ENCODE measurements around the gene SEMA4C. TPM values are rescaled to one million over a fixed set of nuclear protein-coding genes. Genes with fewer than 3 reads are reported as not detected.

SEMA4C gene, protein sequence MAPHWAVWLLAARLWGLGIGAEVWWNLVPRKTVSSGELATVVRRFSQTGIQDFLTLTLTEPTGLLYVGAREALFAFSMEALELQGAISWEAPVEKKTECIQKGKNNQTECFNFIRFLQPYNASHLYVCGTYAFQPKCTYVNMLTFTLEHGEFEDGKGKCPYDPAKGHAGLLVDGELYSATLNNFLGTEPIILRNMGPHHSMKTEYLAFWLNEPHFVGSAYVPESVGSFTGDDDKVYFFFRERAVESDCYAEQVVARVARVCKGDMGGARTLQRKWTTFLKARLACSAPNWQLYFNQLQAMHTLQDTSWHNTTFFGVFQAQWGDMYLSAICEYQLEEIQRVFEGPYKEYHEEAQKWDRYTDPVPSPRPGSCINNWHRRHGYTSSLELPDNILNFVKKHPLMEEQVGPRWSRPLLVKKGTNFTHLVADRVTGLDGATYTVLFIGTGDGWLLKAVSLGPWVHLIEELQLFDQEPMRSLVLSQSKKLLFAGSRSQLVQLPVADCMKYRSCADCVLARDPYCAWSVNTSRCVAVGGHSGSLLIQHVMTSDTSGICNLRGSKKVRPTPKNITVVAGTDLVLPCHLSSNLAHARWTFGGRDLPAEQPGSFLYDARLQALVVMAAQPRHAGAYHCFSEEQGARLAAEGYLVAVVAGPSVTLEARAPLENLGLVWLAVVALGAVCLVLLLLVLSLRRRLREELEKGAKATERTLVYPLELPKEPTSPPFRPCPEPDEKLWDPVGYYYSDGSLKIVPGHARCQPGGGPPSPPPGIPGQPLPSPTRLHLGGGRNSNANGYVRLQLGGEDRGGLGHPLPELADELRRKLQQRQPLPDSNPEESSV
- 10 to 100 TPM; 82.5 to 92.1 TPM for total RNA-seq
- 76.4 TPM for polyA plus RNA-seq (2013, experiment 1 of 2)
- polyA plus RNA-seq (2013, experiment 2 of 2): 67.9 TPM
- long read RNA-seq, experiment 1, partial matches to known transcripts: 25 of 37 reads
- long read RNA-seq, experiment 1, other reads (novel, unspliced or antisense): 9 of 37 reads
- long read RNA-seq, experiment 2, transcript SEMA4C-201 (15 exons, 3,545 nt): major isoform, 49 of 163 reads
- long read RNA-seq, experiment 2, partial matches to known transcripts: 16 of 163 reads
- long read RNA-seq, experiment 2, other reads (novel, unspliced or antisense): 94 of 163 reads
- long read RNA-seq, experiment 3, partial matches to known transcripts: 24 of 33 reads
- long read RNA-seq, experiment 3, other reads (novel, unspliced or antisense): 8 of 33 reads
- long read RNA-seq, experiment 4, partial matches to known transcripts: 0 of 26 reads
- long read RNA-seq, experiment 4, other reads (novel, unspliced or antisense): 26 of 26 reads

DNA sequence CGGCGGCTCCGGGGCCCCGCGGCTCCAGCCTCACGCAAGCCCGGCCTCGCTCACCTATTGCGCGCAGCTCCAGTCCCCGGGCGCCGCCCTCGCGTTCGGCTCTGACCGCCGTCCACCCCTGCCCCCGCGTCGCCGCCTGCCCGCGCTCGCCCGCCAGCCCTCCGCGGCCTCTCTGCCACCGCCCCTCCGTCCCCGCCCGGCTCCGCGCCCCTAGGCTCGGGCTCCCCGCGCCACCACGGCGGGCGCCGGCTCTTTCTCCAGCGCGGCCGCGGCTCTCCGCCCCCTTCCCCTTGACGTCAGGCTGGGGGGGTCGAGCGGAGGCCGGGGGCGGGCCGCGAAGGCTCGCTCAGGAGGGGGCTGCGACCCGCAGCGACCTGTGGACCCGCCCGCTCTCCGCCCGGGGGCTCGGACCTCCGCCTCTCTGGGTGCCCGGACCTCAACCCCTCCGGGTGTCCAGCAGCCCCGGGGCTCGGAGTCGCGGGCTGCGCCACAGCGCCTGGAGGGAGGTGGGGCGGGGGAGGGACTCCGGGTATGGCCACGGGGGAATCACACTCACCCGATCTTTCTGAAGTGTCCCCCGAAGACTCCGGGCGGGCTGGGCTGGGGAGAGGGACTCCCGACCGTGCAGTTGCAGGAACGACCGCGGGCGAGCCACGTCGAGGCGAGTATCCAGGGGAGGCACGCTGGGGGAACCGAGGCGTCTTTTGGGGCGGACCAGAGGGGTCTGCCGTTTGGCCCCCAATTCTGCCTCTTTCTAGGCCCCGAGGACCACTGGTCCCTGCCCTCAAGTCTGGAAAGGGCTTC lies at the start of gene SEMA4C:
Gene SEMA4C (minus strand): TSS at position 259 of the 804 bp plus-strand sequence. CDS start 2,194 bp downstream, outside the sequence.
- peak within 1 kb of the TSS; percentile 96 for H3K9ac ChIP-seq (ENCODE audit: extremely low read depth, low read length, poor library complexity, severe bottlenecking)
- Mint-ChIP-seq H3K27ac (peak within 1 kb of the TSS; percentile 82), H3K9me3 (no peaks in the 10 kb centered on the region), H3K4me3 (peak within 1 kb of the TSS; percentile 83), H3K36me3 (ENCODE audit: low read depth) (peaks cover 19% of the 10 kb centered on the region), H3K27me3 (ENCODE audit: insufficient read depth) (no peaks in the 10 kb centered on the region), H3K4me1 (peaks cover 40% of the 10 kb centered on the region)
- no peaks in the 10 kb centered on the region for H3K27me3 ChIP-seq (ENCODE audit: control insufficient read depth, insufficient read depth, low read length, poor library complexity, severe bottlenecking)
- TF ChIP-seq, protein P1, sequence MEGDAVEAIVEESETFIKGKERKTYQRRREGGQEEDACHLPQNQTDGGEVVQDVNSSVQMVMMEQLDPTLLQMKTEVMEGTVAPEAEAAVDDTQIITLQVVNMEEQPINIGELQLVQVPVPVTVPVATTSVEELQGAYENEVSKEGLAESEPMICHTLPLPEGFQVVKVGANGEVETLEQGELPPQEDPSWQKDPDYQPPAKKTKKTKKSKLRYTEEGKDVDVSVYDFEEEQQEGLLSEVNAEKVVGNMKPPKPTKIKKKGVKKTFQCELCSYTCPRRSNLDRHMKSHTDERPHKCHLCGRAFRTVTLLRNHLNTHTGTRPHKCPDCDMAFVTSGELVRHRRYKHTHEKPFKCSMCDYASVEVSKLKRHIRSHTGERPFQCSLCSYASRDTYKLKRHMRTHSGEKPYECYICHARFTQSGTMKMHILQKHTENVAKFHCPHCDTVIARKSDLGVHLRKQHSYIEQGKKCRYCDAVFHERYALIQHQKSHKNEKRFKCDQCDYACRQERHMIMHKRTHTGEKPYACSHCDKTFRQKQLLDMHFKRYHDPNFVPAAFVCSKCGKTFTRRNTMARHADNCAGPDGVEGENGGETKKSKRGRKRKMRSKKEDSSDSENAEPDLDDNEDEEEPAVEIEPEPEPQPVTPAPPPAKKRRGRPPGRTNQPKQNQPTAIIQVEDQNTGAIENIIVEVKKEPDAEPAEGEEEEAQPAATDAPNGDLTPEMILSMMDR (conservative IDR thresholded peaks at IDR 0.05): no peak
- 2% methylated on average over 35 to 93 of the region's 93 CpGs for WGBS, 2 experiments (ENCODE audit: insufficient coverage in 1 of 2, insufficient read length in 1 of 2)
- peak; percentile 84 for DNase-seq
- peak within 1 kb of the TSS; percentile 93 for H3K4me3 ChIP-seq (ENCODE audit: low read length)
- no peaks in the 10 kb centered on the region for H3K9me3 ChIP-seq (ENCODE audit: control insufficient read depth, low read length)
- peaks cover 18% of the 10 kb centered on the region for H3K4me1 ChIP-seq (ENCODE audit: control insufficient read depth, insufficient read depth, low read length)
- H3K36me3 ChIP-seq (ENCODE audit: control insufficient read depth, insufficient read depth, low read length): peaks cover 26% of the 10 kb centered on the region
- peak within 1 kb of the TSS; percentile 98 for H3K27ac ChIP-seq (ENCODE audit: low read depth, low read length)

DNA sequence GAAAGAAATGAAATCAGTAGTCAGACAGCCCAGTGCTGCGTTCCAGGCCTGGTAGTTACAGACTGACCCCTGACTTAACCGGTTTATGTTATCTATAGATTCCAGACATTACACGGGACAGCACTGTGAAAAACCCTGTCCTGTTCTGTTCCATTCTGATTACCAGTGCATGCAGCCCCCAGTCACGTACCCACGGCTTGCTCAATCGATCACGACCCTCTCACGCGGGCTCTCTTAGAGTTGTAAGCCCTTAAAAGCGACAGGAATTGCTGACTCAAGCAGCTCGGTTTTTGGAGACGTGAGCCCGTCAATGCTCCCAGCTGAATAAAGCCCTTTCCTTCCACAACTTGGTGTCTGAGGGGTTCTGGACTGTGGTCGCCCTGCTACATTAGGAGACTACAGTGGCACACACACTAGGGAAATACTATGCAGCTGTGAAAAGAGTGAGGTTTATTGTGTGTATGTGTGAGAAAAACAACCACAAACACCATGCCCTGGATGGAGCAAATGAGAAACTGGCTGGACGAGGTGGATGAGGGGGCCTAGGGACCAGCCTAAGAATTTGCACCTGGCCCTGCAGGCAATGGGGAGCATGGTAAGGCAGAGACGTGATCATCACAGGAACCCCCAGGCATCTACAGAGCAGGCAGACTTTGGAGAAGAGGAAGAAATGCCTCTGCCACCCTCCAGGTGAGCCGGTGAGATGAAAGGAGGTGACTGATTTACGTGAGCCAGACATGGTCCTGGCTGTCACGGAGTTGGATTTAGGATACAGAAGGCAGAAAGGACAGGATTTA lies 49.1 kb upstream of the SEMA4C start:
- TF ChIP-seq, protein P1 (conservative IDR thresholded peaks at IDR 0.05): no peak
- H3K4me3 ChIP-seq (ENCODE audit: low read length): no peak overlapping the region
- 91 to 94% methylated on average over 18 to 19 of the region's 19 CpGs for WGBS, 2 experiments (ENCODE audit: insufficient coverage in 1 of 2, insufficient read length in 1 of 2)
- H3K27me3 ChIP-seq (ENCODE audit: control insufficient read depth, insufficient read depth, low read length, poor library complexity, severe bottlenecking): no peaks in the 10 kb centered on the region
- no peak overlapping the region for H3K4me3 Mint-ChIP-seq
- no peaks in the 10 kb centered on the region for H3K9me3 Mint-ChIP-seq
- no peaks in the 10 kb centered on the region for H3K36me3 ChIP-seq (ENCODE audit: control insufficient read depth, insufficient read depth, low read length)
- H3K9me3 ChIP-seq (ENCODE audit: control insufficient read depth, low read length): no peaks in the 10 kb centered on the region
- H3K27me3 Mint-ChIP-seq (ENCODE audit: insufficient read depth): peaks cover 18% of the 10 kb centered on the region
- no peaks in the 10 kb centered on the region for H3K4me1 ChIP-seq (ENCODE audit: control insufficient read depth, insufficient read depth, low read length)
- no peak for DNase-seq
- H3K27ac Mint-ChIP-seq: no peak overlapping the region
- peaks cover 5% of the 10 kb centered on the region for H3K4me1 Mint-ChIP-seq
- H3K9ac ChIP-seq (ENCODE audit: extremely low read depth, low read length, poor library complexity, severe bottlenecking): no peak overlapping the region
- no peaks in the 10 kb centered on the region for H3K36me3 Mint-ChIP-seq (ENCODE audit: low read depth)
- no peak overlapping the region for H3K27ac ChIP-seq (ENCODE audit: low read depth, low read length)
